Upper lobe of right lung (tissue), 1 donor: ENCODE data around the gene QSOX1. TPM values are rescaled to one million over a fixed set of nuclear protein-coding genes. Genes with fewer than 3 reads are reported as not detected.
A peak's percentile ranks its signal among the peaks of the same experiment; 100 is the strongest.

Experiments
- ATAC-seq: fragments of 200-7000 bp; cut with Tn5 transposase; one replicate; pipeline ENCODE4 v1.9.1; 2020; ENCODE audit warnings: mild to moderate bottlenecking, moderate library complexity
- DNase-seq: peaks from one replicate; pipeline ENCODE4 v3.0.0-alpha.2; 2020
- H3K27ac ChIP-seq: fragments of 200-600 bp; one replicate; pipeline ENCODE4 v1.8.0; 2022
- H3K27me3 ChIP-seq: fragments of 200-600 bp; one replicate; pipeline ENCODE4 v1.8.0; 2022; ENCODE audit warnings: mild to moderate bottlenecking
- H3K36me3 ChIP-seq: fragments of 200-600 bp; one replicate; pipeline ENCODE4 v1.8.0; 2022
- H3K4me1 ChIP-seq: fragments of 200-600 bp; one replicate; pipeline ENCODE4 v1.8.0; 2022
- H3K4me3 ChIP-seq: fragments of 200-600 bp; one replicate; pipeline ENCODE4 v1.8.0; 2022; ENCODE audit warnings: mild to moderate bottlenecking
- H3K9me3 ChIP-seq: fragments of 200-600 bp; one replicate; pipeline ENCODE4 v1.8.0; 2022
- intact Hi-C: fragments of 100-400 bp; cut with DNase I; formaldehyde crosslinking; loops from one replicate; pipeline ENCODE4 v1.11.0; 2022
- total RNA-seq: library from RNA; stranded (reverse); fragmentation: NEBNext Ultra II Directional; extraction: Animal tissue kit (Norgen Biotek cat#: 25700); gene quantifications from one replicate; pipeline ENCODE4 v1.2.1, GENCODE V29; 2021
- TF ChIP-seq, protein P1 (sequence below): fragments of 200-600 bp; IDR thresholded peaks from one replicate; pipeline ENCODE4 v1.8.0; 2022; ENCODE audit warnings: antibody characterized with exemption
- donor health status: DM: no; HTN: yes; CAD: no; lungs with severe emphysema.

QSOX1 gene
- total RNA-seq, 1 donor from 2014 or later: 275 TPM

- DNase-seq (no peak), ATAC-seq (no peak)
- peaks cover 33% of the 10 kb centered on the region for H3K27me3 ChIP-seq
- H3K4me3 ChIP-seq: no peak overlapping the region
- no peak overlapping the region for H3K27ac ChIP-seq
- no peaks in the 10 kb centered on the region for H3K36me3 ChIP-seq
- no peaks in the 10 kb centered on the region for H3K9me3 ChIP-seq
- TF ChIP-seq, protein P1, sequence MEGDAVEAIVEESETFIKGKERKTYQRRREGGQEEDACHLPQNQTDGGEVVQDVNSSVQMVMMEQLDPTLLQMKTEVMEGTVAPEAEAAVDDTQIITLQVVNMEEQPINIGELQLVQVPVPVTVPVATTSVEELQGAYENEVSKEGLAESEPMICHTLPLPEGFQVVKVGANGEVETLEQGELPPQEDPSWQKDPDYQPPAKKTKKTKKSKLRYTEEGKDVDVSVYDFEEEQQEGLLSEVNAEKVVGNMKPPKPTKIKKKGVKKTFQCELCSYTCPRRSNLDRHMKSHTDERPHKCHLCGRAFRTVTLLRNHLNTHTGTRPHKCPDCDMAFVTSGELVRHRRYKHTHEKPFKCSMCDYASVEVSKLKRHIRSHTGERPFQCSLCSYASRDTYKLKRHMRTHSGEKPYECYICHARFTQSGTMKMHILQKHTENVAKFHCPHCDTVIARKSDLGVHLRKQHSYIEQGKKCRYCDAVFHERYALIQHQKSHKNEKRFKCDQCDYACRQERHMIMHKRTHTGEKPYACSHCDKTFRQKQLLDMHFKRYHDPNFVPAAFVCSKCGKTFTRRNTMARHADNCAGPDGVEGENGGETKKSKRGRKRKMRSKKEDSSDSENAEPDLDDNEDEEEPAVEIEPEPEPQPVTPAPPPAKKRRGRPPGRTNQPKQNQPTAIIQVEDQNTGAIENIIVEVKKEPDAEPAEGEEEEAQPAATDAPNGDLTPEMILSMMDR: no peak
- intact Hi-C loops: no loop called here
- no peaks in the 10 kb centered on the region for H3K4me1 ChIP-seq
Measured at GRCh38 chr1:180244840-180245239, 90.2 kb downstream of the QSOX1 start.

DNA sequence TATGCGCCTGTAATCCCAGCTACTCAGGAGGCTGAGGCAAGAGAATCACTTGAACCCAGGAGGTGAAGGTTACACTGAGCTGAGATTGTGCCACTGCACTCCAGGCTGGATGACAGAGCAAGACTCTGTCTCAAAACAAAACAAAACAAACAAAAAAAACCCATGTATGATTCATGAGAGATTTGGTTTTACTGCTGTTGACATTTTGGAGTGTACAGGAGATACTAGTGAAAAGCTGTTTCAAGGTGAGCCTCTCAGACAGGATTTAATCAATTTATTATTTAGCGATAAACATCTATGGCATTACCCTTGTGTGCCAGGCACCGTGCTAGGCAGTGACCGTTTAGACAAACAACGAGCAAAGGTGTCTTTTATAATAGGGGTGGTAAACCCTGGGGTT lies 91.9 kb downstream of the QSOX1 start:
- TF ChIP-seq, protein P1: no peak
- peaks cover 18% of the 10 kb centered on the region for H3K27me3 ChIP-seq
- no peak overlapping the region for H3K4me3 ChIP-seq
- H3K27ac ChIP-seq: no peak overlapping the region
- intact Hi-C loops: no loop called here
- DNase-seq (no peak), ATAC-seq (no peak)
- H3K36me3 ChIP-seq: no peaks in the 10 kb centered on the region
- H3K9me3 ChIP-seq: no peaks in the 10 kb centered on the region
- no peaks in the 10 kb centered on the region for H3K4me1 ChIP-seq

DNA sequence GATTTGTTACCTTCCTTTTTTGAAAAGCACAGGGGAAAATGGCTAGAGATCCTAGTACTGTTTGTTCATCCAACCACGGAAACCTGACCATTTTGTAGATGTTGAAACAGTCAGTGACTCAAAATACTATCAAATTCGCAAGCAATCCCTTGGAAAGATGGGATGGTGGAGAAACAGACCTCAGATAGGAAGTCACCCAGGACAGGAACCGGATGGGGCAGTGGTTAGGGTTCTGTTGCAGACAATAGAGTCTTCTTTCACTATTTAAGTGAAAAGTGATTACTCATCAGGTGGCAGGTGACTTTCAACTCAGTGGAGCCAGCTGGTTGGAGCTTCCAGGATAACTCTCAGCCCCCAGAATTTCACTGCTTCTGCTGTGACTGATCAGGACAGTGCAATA lies 92.4 kb downstream of the QSOX1 start:
- Histone ChIP-seq H3K4me1 (no peaks in the 10 kb centered on the region), H3K4me3 (no peak overlapping the region), H3K27me3 (peaks cover 14% of the 10 kb centered on the region), H3K36me3 (no peaks in the 10 kb centered on the region), H3K9me3 (no peaks in the 10 kb centered on the region), H3K27ac (no peak overlapping the region)
- intact Hi-C loops: no loop called here
- TF ChIP-seq, protein P1: no peak
- DNase-seq: no peak
- ATAC-seq: no peak

- Histone ChIP-seq H3K27ac (no peak overlapping the region), H3K4me3 (no peak overlapping the region), H3K4me1 (no peaks in the 10 kb centered on the region), H3K27me3 (peaks cover 9% of the 10 kb centered on the region), H3K9me3 (no peaks in the 10 kb centered on the region), H3K36me3 (no peaks in the 10 kb centered on the region)
- DNase-seq (peak; percentile 10), ATAC-seq (no peak)
- intact Hi-C loops: no loop called here
- TF ChIP-seq, protein P1: no peak
Measured at GRCh38 chr1:180247580-180247979, 92.9 kb downstream of the QSOX1 start.

DNA sequence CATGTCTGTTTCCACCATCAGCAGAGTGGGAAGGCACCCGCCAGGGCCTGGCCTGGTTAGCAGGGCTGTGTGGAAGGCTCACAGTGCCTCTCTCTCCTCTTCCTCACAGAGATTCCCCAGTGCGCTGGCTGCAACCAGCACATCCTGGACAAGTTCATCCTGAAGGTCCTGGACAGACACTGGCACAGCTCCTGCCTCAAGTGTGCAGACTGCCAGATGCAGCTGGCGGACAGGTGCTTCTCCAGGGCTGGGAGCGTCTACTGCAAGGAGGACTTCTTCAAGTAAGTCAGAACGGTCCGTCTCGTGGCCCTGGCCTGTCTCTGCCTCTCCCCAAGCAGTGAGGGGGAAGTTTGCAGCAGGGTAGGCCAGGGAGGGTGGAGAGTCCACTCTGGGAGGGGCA lies 93.5 kb downstream of the QSOX1 start:
- H3K27me3 ChIP-seq: peaks cover 4% of the 10 kb centered on the region
- intact Hi-C loops: no loop called here
- H3K4me3 ChIP-seq: no peak overlapping the region
- no peak overlapping the region for H3K27ac ChIP-seq
- no peaks in the 10 kb centered on the region for H3K9me3 ChIP-seq
- DNase-seq (peak; percentile 51), ATAC-seq (no peak)
- no peaks in the 10 kb centered on the region for H3K4me1 ChIP-seq
- H3K36me3 ChIP-seq: no peaks in the 10 kb centered on the region
- TF ChIP-seq, protein P1: no peak
